MM.1S (cell line): Measurements from ENCODE around the gene NFATC2.

Source experiments
- DNase-seq: peaks from one replicate; pipeline ENCODE4 v3.0.0-alpha.2; 2015
- H2AFZ ChIP-seq: fragments of 300-600 bp; sonication (generic); 2 replicates; pipeline ENCODE4 v1.6.0; 2016; ENCODE audit warnings: antibody characterized with exemption, low read length
- H3F3A ChIP-seq: fragments of 300-600 bp; sonication (generic); 2 replicates; pipeline ENCODE4 v1.6.1; 2016; ENCODE audit warnings: mild to moderate bottlenecking, antibody characterized with exemption, low read length, moderate library complexity, mixed read lengths; ENCODE audit not compliant: insufficient read depth
- H3K27ac ChIP-seq: fragments of 300-600 bp; sonication (generic); 2 replicates; pipeline ENCODE4 v1.5.1; 2016; ENCODE audit warnings: mild to moderate bottlenecking, low read length
- H3K27me3 ChIP-seq: fragments of 300-600 bp; sonication (generic); replicated peaks from 2 replicates; pipeline ENCODE4 v1.6.0; 2016; ENCODE audit warnings: low read length; ENCODE audit not compliant: insufficient read depth
- H3K36me3 ChIP-seq: fragments of 300-600 bp; sonication (generic); replicated peaks from 2 replicates; pipeline ENCODE4 v1.6.1; 2016; ENCODE audit warnings: mild to moderate bottlenecking, low read length, mixed read lengths; ENCODE audit not compliant: insufficient read depth
- H3K4me1 ChIP-seq: fragments of 300-600 bp; sonication (generic); 2 replicates; pipeline ENCODE4 v1.6.1; 2016; ENCODE audit warnings: low read length, mixed read lengths
- H3K4me2 ChIP-seq: fragments of 300-600 bp; sonication (generic); 2 replicates; pipeline ENCODE4 v1.6.0; 2016; ENCODE audit warnings: low read depth, low read length
- H3K4me3 ChIP-seq: fragments of 300-600 bp; sonication (generic); 2 replicates; pipeline ENCODE4 v1.5.1; 2016; ENCODE audit warnings: low read length, mixed read lengths
- H3K79me2 ChIP-seq: fragments of 300-600 bp; sonication (generic); 2 replicates; pipeline ENCODE4 v1.6.1; 2016; ENCODE audit warnings: mixed run types, low read length, mixed read lengths
- H3K9ac ChIP-seq: fragments of 300-600 bp; sonication (generic); 2 replicates; pipeline ENCODE4 v1.6.1; 2016; ENCODE audit warnings: low read length, mixed read lengths
- H3K9me2 ChIP-seq: fragments of 300-600 bp; sonication (generic); replicated peaks from 2 replicates; pipeline ENCODE4 v1.6.1; 2016; ENCODE audit warnings: mild to moderate bottlenecking, low read length, mixed read lengths; ENCODE audit not compliant: insufficient read depth
- H3K9me3 ChIP-seq: fragments of 300-600 bp; sonication (generic); replicated peaks from 2 replicates; pipeline ENCODE4 v1.6.1; 2016; ENCODE audit warnings: mild to moderate bottlenecking, low read length, mixed read lengths; ENCODE audit not compliant: insufficient read depth
- H4K20me1 ChIP-seq: fragments of 300-600 bp; sonication (generic); 2 replicates; pipeline ENCODE4 v1.6.1; 2016; ENCODE audit warnings: mild to moderate bottlenecking, low read length, moderate library complexity, mixed read lengths; ENCODE audit not compliant: insufficient read depth
- EZH2 ChIP-seq: fragments of 300-600 bp; sonication (generic); optimal IDR thresholded peaks from 2 replicates; pipeline ENCODE3; 2017; ENCODE audit warnings: low read depth, mild to moderate bottlenecking, antibody characterized with exemption, low read length, mixed read lengths
- EZH2phosphoT487 ChIP-seq: fragments of 300-600 bp; sonication (generic); IDR thresholded peaks from 2 replicates; pipeline ENCODE4 v1.6.1; 2018; ENCODE audit warnings: antibody characterized with exemption, low read length
- TF ChIP-seq, protein P1 (sequence below): fragments of 300-600 bp; sonication (generic); IDR thresholded peaks from 2 replicates; pipeline ENCODE4 v1.5.1; 2016; ENCODE audit warnings: antibody characterized with exemption, low read length, mixed read lengths

Gene NFATC2

GRCh38 chr20:51412333-51412871 lies 130.1 kb downstream of the NFATC2 start:
- H3K79me2 ChIP-seq, result peaks cover 23% of the 10 kb centered on the region
- no peaks in the 10 kb centered on the region for H3K9me2 ChIP-seq
- no peak overlapping the region for H3K4me2 ChIP-seq
- peaks cover 26% of the 10 kb centered on the region for H3K4me1 ChIP-seq
- no peak overlapping the region for H3K27ac ChIP-seq
- H3K9me3 ChIP-seq, result no peaks in the 10 kb centered on the region
- no peaks in the 10 kb centered on the region for H3K27me3 ChIP-seq
- H3F3A ChIP-seq, result peaks cover 24% of the 10 kb centered on the region
- DNase-seq, result no peak
- no peak overlapping the region for H3K9ac ChIP-seq
- H3K36me3 ChIP-seq, result 0 out of 2 replicates have a peak, but pooled peaks cover 3% of the 10 kb centered on the region
- no peak overlapping the region for H2AFZ ChIP-seq
- H3K4me3 ChIP-seq, result no peak overlapping the region
- no peak for TF ChIP-seq EZH2
- no peak for TF ChIP-seq EZH2phosphoT487
- TF ChIP-seq, protein P1, sequence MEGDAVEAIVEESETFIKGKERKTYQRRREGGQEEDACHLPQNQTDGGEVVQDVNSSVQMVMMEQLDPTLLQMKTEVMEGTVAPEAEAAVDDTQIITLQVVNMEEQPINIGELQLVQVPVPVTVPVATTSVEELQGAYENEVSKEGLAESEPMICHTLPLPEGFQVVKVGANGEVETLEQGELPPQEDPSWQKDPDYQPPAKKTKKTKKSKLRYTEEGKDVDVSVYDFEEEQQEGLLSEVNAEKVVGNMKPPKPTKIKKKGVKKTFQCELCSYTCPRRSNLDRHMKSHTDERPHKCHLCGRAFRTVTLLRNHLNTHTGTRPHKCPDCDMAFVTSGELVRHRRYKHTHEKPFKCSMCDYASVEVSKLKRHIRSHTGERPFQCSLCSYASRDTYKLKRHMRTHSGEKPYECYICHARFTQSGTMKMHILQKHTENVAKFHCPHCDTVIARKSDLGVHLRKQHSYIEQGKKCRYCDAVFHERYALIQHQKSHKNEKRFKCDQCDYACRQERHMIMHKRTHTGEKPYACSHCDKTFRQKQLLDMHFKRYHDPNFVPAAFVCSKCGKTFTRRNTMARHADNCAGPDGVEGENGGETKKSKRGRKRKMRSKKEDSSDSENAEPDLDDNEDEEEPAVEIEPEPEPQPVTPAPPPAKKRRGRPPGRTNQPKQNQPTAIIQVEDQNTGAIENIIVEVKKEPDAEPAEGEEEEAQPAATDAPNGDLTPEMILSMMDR, result no peak
- no peaks in the 10 kb centered on the region for H4K20me1 ChIP-seq

DNA sequence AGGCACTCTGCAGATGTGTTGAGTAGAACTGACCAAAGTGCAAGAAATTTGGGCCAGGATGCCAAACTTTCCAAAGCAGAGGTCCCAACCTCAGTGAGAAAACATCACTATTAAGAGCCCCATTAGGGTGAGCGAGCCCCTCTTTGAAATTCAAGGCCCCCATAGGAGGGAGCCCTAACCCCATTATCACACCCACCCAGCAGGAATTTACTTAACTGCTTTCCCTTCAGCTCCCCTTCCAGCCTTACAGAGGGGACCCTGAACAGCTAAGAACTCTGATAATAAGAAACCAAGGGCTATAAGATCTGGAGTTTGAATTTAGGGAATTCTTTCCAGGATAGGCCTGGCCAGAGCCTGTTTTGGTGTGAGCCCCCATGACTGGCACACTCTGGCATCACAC lies 130.6 kb downstream of the NFATC2 start:
- no peak overlapping the region for H3K9ac ChIP-seq
- H3F3A ChIP-seq, result peaks cover 24% of the 10 kb centered on the region
- peaks cover 23% of the 10 kb centered on the region for H3K79me2 ChIP-seq
- no peak overlapping the region for H3K4me2 ChIP-seq
- H3K9me2 ChIP-seq, result no peaks in the 10 kb centered on the region
- TF ChIP-seq, protein P1, result no peak
- TF ChIP-seq EZH2phosphoT487, result no peak
- TF ChIP-seq EZH2, result no peak
- DNase-seq, result no peak
- H4K20me1 ChIP-seq, result no peaks in the 10 kb centered on the region
- no peak overlapping the region for H3K27ac ChIP-seq
- no peaks in the 10 kb centered on the region for H3K9me3 ChIP-seq
- no peaks in the 10 kb centered on the region for H3K27me3 ChIP-seq
- no peak overlapping the region for H2AFZ ChIP-seq
- H3K36me3 ChIP-seq, result 0 out of 2 replicates have a peak, but pooled peaks cover 3% of the 10 kb centered on the region
- H3K4me3 ChIP-seq, result no peak overlapping the region
- peaks cover 26% of the 10 kb centered on the region for H3K4me1 ChIP-seq

- no peaks in the 10 kb centered on the region for H3K9me3 ChIP-seq
- no peaks in the 10 kb centered on the region for H3K27me3 ChIP-seq
- H3K79me2 ChIP-seq, result peaks cover 23% of the 10 kb centered on the region
- 0 out of 2 replicates have a peak, but pooled peaks cover 3% of the 10 kb centered on the region for H3K36me3 ChIP-seq
- TF ChIP-seq, protein P1, result no peak
- TF ChIP-seq EZH2 (no peak), EZH2phosphoT487 (no peak)
- no peak overlapping the region for H3K4me3 ChIP-seq
- H3K4me2 ChIP-seq, result no peak overlapping the region
- H3F3A ChIP-seq, result peaks cover 23% of the 10 kb centered on the region
- H3K27ac ChIP-seq, result no peak overlapping the region
- no peak overlapping the region for H3K9ac ChIP-seq
- H2AFZ ChIP-seq, result no peak overlapping the region
- H3K4me1 ChIP-seq, result peaks cover 21% of the 10 kb centered on the region
- no peak for DNase-seq
- no peaks in the 10 kb centered on the region for H4K20me1 ChIP-seq
- H3K9me2 ChIP-seq, result no peaks in the 10 kb centered on the region
Observed at GRCh38 chr20:51410586-51411325, 131.8 kb downstream of the NFATC2 start.
